ENCODE measurements around the gene ROCK2.
A peak's percentile ranks its signal among the peaks of the same experiment; 100 is the strongest.

GRCh38 chr2:11377928-11378545, 33.6 kb upstream of the ROCK2 start:
- TF ChIP-seq CTCF (IDR thresholded peaks at IDR 0.05), result no peak
- TF ChIP-seq EP300 (IDR thresholded peaks at IDR 0.05), result peak; percentile 37
